ENCODE results near the gene TMEM25. TPM values are rescaled to one million over a fixed set of nuclear protein-coding genes. Genes with fewer than 3 reads are reported as not detected.

The TMEM25 gene
- total and polyA plus RNA-seq, 2 of the 13 experiments (the other 11 are each of a cell fraction or from before 2014, with no cell fraction given): 7.5 to 17.2 TPM

DNA sequence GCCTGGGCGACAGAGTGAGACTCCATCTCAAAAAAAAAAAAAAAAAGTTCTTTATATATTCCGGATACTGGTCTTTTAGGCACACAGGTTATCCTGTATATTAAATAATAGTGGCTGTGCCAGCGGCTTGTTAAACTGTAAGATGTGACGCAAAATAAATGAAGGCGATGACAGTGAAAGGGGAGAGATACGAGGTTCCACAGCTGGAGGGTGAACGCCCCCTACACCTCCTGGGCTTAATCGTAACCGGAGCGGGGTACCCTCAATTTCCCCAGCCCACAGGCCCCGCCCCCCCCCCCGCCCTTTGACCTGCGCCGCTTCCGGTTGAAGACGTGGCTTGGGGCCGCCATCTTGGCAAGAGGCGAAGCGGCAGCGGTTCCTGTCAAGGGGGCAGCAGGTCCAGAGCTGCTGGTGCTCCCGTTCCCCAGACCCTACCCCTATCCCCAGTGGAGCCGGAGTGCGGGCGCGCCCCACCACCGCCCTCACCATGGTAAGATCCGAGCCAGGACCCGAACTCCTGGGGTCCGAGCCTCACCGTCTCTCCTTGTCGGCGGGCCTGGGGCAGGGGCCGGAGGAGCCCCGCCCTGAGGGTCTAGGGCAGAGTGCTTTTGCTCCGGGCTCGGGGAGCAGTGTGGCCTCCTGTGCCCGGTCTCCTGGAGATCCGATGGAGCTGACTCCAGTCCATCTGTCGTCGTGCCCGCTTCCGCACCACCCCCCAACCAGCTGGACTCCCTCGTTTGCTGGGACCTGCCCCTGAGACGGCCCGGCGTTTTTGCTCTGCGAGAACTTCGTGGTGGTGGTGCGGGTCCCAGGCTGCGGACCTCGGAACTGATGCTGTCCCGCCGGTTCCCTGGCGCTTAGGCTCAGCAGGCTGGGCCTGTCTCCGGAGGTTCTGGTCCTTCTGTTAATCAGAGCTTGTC lies 41.3 kb downstream of the TMEM25 start, which contains the start of gene ARCN1 (continued):
- TF ChIP-seq AGO2 (optimal IDR thresholded peaks at IDR 0.05; ENCODE audit: low read depth, low read length) (peak; percentile 93), TMF1 (CRISPR knock-in tag; IDR thresholded peaks at IDR 0.05; ENCODE audit: low read depth) (no peak), GABPB1 (CRISPR knock-in tag; IDR thresholded peaks at IDR 0.05) (peak; percentile 92), ZNF24 (IDR thresholded peaks at IDR 0.05) (no peak), SOX5 (CRISPR knock-in tag; IDR thresholded peaks at IDR 0.05; ENCODE audit: borderline replicate concordance) (no peak; the same call in 1 of the 2 replicates), ZNF563 (CRISPR knock-in tag; IDR thresholded peaks at IDR 0.05) (peak; percentile 70; the same call in 1 of the 2 replicates), ZBTB20 (CRISPR knock-in tag; IDR thresholded peaks at IDR 0.05; ENCODE audit: borderline replicate concordance, low read depth) (no peak), FLYWCH1 (CRISPR knock-in tag; IDR thresholded peaks at IDR 0.05) (no peak), ZNF33A (CRISPR knock-in tag; IDR thresholded peaks at IDR 0.05; ENCODE audit: borderline replicate concordance) (no peak), SAFB2 (CRISPR knock-in tag; IDR thresholded peaks at IDR 0.05; ENCODE audit: borderline replicate concordance, low read depth) (no peak; the same call in 1 of the 2 replicates), TP53 (CRISPR knock-in tag; conservative IDR thresholded peaks at IDR 0.05) (0 out of 2 replicates have a peak, but pooled peaks have one; percentile 3), CCAR2 (optimal IDR thresholded peaks at IDR 0.05; ENCODE audit: low read depth, low read length) (no peak), RAD21 (CRISPR knock-in tag; IDR thresholded peaks at IDR 0.05) (peak; percentile 18; the same call in 1 of the 2 replicates), CREB1 (IDR thresholded peaks at IDR 0.05) (no peak), CREB1 (CRISPR knock-in tag; IDR thresholded peaks at IDR 0.05) (no peak), ZNF788 (CRISPR knock-in tag; IDR thresholded peaks at IDR 0.05; ENCODE audit: borderline replicate concordance) (no peak), ZFP36L1 (CRISPR knock-in tag; IDR thresholded peaks at IDR 0.05) (no peak), REL (CRISPR knock-in tag; conservative IDR thresholded peaks at IDR 0.05) (no peak), ZNF224 (CRISPR knock-in tag; IDR thresholded peaks at IDR 0.05) (no peak)
- TF ChIP-seq, protein P1, sequence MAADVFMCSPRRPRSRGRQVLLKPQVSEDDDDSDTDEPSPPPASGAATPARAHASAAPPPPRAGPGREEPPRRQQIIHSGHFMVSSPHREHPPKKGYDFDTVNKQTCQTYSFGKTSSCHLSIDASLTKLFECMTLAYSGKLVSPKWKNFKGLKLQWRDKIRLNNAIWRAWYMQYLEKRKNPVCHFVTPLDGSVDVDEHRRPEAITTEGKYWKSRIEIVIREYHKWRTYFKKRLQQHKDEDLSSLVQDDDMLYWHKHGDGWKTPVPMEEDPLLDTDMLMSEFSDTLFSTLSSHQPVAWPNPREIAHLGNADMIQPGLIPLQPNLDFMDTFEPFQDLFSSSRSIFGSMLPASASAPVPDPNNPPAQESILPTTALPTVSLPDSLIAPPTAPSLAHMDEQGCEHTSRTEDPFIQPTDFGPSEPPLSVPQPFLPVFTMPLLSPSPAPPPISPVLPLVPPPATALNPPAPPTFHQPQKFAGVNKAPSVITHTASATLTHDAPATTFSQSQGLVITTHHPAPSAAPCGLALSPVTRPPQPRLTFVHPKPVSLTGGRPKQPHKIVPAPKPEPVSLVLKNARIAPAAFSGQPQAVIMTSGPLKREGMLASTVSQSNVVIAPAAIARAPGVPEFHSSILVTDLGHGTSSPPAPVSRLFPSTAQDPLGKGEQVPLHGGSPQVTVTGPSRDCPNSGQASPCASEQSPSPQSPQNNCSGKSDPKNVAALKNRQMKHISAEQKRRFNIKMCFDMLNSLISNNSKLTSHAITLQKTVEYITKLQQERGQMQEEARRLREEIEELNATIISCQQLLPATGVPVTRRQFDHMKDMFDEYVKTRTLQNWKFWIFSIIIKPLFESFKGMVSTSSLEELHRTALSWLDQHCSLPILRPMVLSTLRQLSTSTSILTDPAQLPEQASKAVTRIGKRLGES (CRISPR knock-in tag; IDR thresholded peaks at IDR 0.05; ENCODE audit: borderline replicate concordance): 0 out of 2 replicates have a peak, but pooled peaks have one; percentile 35
- TF ChIP-seq, protein P2, sequence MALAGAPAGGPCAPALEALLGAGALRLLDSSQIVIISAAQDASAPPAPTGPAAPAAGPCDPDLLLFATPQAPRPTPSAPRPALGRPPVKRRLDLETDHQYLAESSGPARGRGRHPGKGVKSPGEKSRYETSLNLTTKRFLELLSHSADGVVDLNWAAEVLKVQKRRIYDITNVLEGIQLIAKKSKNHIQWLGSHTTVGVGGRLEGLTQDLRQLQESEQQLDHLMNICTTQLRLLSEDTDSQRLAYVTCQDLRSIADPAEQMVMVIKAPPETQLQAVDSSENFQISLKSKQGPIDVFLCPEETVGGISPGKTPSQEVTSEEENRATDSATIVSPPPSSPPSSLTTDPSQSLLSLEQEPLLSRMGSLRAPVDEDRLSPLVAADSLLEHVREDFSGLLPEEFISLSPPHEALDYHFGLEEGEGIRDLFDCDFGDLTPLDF (CRISPR knock-in tag; IDR thresholded peaks at IDR 0.05): no peak
- TF ChIP-seq, protein P3, sequence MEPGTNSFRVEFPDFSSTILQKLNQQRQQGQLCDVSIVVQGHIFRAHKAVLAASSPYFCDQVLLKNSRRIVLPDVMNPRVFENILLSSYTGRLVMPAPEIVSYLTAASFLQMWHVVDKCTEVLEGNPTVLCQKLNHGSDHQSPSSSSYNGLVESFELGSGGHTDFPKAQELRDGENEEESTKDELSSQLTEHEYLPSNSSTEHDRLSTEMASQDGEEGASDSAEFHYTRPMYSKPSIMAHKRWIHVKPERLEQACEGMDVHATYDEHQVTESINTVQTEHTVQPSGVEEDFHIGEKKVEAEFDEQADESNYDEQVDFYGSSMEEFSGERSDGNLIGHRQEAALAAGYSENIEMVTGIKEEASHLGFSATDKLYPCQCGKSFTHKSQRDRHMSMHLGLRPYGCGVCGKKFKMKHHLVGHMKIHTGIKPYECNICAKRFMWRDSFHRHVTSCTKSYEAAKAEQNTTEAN (CRISPR knock-in tag; conservative IDR thresholded peaks at IDR 0.05): no peak
- TF ChIP-seq, protein P4, sequence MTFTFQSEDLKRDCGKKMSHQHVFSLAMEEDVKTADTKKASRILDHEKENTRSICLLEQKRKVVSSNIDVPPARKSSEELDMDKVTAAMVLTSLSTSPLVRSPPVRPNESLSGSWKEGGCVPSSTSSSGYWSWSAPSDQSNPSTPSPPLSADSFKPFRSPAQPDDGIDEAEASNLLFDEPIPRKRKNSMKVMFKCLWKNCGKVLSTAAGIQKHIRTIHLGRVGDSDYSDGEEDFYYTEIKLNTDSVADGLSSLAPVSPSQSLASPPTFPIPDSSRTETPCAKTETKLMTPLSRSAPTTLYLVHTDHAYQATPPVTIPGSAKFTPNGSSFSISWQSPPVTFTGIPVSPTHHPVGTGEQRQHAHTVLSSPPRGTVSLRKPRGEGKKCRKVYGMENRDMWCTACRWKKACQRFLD (CRISPR knock-in tag; IDR thresholded peaks at IDR 0.05; ENCODE audit: borderline replicate concordance): no peak

Data from HepG2 (cell line).